ENCODE results near the gene UPF1.

UPF1 gene

DNA sequence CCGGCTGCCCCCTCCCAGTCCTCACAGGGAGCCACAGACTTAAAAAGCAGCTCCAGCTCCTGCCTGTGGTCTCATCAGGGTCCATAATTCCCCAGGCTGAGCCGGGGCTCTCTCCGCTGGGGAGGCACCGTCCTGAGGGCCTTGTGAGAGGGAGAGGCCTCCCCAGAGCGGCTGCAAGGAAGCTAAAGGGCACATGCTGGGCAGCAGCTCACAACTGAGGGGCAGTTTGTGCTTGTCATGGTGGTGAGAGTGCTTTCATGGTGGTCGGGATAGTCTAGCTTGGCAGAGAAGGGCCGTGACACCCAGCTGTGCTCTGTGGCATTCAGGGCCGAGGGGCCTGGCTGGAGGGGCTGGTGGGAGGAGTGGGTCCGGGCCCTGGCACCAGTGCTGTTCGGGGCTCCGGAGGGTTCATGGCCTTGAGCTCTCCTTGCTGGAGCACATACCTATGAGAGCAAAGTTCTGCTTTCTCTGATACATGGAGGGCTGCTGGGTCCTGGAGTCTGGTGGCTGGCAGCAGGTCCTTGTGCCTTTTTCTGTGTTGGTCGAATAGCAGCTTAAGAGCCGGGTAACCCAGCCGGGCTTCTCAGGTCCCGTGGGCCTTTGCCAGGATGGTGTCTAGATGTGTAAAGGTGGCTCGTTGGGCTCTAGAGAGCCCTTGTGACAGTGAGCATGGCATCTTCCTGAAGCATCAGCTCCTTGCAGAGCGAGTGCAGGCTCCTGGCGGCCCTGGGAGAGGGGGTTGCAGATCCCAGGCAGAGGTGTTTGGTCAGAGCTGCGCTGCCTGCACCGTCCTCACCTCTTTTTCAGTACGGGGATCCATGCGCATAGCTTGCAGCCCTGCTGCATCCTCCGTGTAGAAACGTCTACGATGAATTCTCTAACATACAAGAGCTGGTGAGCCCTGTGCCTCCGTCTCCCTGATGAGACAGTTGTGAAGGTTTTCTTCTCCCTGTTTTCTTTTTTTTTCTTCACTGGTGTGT lies 8.8 kb downstream of the UPF1 start:
- DNase-seq: no peak

DNA sequence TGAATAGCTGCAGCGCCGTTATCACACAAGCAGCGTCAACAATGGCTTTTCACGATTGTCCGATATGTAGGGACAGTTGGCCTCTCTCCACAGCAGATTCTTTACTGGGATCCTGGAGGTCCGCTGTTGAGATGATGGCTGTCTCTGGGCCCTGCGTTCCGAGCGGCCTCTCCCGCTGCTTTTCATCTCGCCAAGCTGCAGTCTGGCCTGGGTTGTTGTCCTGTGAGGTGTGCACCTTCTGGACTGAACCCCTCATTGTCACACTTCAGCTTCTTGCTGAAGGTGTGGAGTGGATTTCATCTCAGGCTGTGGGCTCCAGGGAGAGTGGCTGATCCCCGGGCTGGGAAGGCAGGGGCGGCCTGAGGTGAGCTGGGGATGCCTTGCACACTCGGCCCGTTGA lies 9.6 kb downstream of the UPF1 start:
- DNase-seq: no peak

DNA sequence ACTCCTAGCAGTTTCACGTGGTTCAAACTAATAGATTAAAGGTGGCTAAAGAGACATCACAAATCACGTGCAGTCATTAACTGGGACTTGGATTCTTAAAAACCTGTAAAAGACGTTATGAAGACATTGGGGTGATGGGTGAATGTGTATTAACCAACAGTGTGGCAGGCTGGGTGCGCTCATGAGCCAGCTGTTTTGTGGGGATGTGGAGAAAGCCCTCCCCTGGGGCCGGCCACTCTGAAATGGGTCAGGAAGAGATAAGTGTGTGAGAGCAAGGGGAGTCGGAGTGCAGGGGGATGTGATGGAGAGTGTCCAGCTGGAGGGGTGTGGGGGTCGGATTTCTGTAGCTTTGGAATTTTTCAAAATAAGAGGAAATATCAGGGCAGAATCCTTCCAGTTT lies 10.4 kb downstream of the UPF1 start:
- DNase-seq: no peak

- no peak for DNase-seq
Measured at GRCh38 chr19:18843960-18844359, 12.2 kb downstream of the UPF1 start.

DNA sequence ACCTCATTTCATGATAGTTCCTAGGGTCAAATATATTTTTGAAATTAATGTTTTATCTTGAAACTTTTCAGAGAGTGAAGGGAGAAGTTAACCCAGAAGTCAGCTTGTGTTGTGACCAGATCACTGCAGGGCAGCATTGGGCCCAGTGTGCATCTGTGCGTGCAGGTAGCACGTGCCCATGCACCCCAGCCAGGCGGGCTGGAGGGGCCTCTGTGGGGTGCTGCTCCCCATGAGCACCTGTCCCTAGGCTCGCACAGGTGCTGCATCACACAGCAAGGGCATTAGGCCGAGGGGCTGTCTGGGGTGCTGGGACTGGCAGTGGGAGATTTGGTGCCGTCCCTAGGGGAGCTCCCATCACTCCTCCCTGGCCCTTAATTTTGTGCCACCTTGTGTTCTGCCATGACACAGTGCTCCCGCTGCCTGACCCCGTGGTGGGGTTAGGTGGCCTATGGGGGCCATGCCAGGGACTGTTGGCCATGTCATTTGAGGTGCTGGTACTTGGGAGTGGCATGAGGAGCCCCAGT lies 13.1 kb downstream of the UPF1 start:
- no peak for DNase-seq

GRCh38 chr19:18845961-18846360 lies 14.2 kb downstream of the UPF1 start:
- DNase-seq: no peak

GRCh38 chr19:18846862-18847548 lies 15.2 kb downstream of the UPF1 start:
- DNase-seq: peak; percentile 68 to 73

- no peak for DNase-seq
Measured at GRCh38 chr19:18847549-18848463, 16.0 kb downstream of the UPF1 start.

- DNase-seq: peak in 1 of 2 donors; percentile 44
Measured at GRCh38 chr19:18848878-18849661, 17.3 kb downstream of the UPF1 start.

DNA sequence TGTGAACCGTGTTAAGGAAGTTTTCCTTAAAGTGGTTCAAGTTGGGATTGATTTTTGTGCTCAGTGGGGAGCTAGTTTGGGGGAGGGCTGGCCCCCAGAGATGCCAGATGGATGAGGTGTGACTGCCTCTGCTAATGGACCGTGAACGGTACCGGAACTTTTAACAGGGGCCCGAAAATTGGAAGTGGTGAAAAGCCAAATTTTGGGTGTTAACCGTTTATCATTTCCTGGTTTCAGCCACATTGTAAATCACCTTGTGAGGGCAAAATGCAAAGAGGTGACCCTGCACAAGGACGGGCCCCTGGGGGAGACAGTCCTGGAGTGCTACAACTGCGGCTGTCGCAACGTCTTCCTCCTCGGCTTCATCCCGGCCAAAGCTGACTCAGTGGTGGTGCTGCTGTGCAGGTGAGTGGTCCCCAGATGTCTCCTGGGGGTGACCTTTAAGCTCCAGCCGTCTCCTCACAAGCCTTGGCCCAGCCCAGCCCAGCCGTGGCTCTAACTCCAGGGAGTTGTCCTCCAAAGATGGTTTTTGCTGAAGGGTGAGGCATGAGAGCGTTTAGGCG lies 18.2 kb downstream of the UPF1 start:
- DNase-seq: no peak

DNA sequence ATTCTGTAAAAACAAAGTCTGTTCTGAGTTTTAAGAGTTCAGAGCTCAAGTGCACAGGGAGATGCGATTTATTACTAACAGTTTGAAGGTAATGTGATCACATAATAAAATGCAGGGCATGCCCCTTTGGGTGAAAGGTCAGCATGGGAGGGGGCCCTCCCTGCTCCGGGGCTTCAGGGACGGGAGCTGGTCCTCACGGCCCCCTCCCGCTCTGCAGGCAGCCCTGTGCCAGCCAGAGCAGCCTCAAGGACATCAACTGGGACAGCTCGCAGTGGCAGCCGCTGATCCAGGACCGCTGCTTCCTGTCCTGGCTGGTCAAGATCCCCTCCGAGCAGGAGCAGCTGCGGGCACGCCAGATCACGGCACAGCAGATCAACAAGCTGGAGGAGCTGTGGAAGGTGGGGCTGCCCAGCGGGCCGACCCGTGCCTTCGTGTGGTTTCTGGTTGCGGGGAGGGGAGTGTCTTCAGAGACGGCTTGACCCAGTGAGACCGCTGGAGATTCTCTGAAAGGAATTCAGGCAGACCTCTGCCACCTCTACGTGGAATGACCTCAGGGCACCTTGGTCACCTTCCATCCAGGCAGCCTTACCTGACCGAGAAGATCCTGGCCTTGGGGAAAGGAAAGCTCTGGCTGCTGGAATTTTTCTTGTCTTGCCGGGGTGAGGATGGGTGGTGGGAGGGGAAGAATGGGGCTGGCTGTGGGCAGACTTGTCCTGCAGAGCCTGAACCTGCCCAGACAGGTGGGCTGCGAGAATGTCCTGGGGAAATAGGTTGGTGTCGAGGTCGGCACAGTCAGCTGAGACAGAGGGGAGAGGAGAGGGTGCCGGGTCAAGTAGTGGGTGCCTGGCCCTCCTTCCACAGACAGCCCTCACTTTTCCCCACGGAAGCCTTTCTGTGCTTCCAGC lies 19.0 kb downstream of the UPF1 start:
- no peak for DNase-seq

DNA sequence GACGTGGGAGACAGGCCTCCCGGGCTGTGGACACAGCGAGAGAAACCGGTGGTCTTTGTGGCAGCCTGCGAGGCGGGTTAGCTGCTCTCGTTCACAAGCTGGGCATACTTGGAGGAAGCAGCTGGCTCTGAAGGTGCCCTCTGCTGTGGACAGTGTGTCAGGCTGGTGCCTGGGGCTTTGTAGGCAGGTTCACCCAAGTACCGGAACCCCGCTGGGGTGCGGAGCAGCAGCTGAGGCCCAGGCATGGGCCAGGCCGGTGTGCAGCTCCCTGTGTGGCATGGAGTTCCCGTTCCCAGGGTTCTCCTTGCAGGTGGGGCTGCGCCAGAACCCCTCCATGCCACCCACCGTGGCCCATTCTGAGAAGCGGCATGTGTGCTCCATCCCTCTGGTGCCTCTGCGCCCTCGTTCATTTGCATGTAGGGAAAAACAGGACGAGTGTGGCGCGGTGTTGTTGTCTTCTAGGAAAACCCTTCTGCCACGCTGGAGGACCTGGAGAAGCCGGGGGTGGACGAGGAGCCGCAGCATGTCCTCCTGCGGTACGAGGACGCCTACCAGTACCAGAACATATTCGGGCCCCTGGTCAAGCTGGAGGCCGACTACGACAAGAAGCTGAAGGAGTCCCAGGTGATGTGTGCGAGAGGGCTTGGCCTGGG lies 20.0 kb downstream of the UPF1 start:
- no peak for DNase-seq

DNA sequence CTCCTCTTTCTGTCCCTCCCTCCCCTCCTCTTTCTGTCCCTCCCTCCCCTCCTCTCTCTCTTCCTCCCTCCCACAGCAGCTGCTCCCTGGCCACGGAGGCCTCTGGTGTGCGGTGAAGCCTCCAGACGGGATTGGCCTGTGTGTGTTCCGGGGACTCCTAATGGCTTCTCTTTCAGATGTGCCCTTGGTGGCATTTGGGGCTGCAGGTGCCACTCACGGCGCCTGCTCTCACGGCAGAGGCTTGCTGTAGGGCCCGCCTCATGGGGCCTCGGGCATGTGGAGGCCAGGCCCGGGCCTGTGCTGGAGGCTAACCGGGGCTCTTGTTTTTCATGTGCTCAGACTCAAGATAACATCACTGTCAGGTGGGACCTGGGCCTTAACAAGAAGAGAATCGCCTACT lies 20.9 kb downstream of the UPF1 start:
- DNase-seq: no peak

GRCh38 chr19:18853755-18854427 lies 22.1 kb downstream of the UPF1 start:
- DNase-seq: no peak

GRCh38 chr19:18854982-18855381 lies 23.2 kb downstream of the UPF1 start:
- DNase-seq: no peak

DNA sequence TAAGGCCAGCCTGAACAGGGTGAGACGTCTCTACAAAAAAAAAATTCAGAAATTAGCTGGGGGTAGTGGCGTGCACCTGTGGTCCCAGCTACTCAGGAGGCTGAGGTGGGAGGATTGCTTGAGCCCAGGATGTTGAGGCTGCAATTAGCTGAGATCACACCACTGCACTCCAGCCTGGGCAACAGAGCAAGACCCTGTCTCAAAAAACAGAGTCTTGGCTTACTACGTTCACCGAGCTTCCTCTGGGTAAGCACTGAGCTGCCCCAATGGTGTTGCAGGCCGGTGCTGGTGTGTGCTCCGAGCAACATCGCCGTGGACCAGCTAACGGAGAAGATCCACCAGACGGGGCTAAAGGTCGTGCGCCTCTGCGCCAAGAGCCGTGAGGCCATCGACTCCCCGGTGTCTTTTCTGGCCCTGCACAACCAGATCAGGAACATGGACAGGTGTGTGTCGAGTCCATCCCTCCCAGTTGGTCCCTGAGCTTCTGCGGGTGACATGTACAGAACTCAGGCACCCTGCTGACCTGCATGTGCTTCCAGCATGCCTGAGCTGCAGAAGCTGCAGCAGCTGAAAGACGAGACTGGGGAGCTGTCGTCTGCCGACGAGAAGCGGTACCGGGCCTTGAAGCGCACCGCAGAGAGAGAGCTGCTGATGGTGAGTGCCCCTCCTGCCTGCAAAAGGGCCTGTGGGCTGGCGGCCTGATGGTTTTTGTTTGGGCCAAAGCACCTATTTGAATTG lies 24.1 kb downstream of the UPF1 start:
- no peak for DNase-seq

- no peak for DNase-seq
Measured at GRCh38 chr19:18856385-18857126, 24.8 kb downstream of the UPF1 start.

DNA sequence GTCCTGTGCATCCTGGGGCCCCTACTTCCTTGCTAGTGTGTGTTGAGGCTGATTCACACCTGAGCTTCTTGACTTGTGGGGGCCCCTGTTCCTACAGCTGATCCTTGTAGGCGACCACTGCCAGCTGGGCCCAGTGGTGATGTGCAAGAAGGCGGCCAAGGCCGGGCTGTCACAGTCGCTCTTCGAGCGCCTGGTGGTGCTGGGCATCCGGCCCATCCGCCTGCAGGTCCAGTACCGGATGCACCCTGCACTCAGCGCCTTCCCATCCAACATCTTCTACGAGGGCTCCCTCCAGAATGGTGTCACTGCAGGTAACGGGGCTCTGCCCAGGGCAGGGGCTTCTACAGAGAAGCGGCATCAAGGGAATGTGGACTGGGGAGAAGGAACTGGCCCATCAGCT lies 25.5 kb downstream of the UPF1 start:
- no peak for DNase-seq
